HG03108 (cell line): ENCODE data around the gene SYNGR1.
"Not testable (repeated sequence)": the region's sequence is repeated elsewhere in the genome, so short reads cannot be mapped to it uniquely, and the experiment has no call there.

Source experiments
- ATAC-seq: cut with Tn5 transposase; IDR thresholded peaks from one replicate; pipeline ENCODE4 v1.9.1; 2021; ENCODE audit warnings: moderate library complexity; ENCODE audit not compliant: unreplicated experiment

Gene SYNGR1

GRCh38 chr22:39405346-39406085, 55.7 kb downstream of the SYNGR1 start:
- ATAC-seq: no peak

DNA sequence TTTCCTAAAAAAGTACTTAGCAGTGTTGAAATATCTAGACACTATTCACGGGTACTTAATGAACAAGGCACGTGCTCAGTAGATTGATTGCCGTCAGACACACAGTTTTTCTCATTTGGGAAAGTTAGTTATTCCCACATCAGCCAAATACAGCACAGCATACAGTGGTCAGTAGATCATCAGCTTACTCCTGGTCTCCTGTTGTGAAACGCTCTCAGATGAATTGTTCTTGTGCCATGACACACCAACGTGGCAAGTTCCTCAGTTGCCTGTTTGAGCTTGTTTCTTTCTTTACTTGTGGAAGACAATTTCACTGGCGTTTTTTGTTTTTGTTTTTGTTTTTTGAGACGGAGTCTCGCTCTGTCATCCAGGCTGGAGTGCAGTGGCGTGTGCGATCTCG, 58.4 kb downstream of the SYNGR1 start:
- ATAC-seq: no peak

GRCh38 chr22:39408807-39409206, 59.0 kb downstream of the SYNGR1 start:
- no peak for ATAC-seq

- no peak for ATAC-seq
These were observed 59.8 kb downstream of the SYNGR1 start for GRCh38 chr22:39409516-39410029.

DNA sequence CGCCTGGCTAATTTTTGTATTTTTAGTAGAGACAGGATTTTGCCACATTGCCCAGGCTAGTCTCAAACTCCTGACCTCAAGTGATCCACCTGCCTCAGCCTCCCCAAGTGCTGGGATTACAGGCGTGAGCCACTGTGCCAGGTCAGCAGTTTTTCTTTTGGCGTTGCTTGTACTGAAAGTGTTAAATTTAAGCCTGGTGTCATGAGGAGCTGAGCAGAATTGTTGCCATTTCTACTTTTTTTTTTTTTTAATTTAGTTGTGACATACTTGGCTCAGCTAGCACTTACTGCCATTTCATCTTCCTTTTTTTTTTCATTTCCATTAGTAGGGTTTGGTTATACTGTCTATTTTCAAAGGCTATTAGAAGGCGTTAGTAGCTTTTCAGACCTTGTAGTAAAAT, 60.5 kb downstream of the SYNGR1 start:
- no peak for ATAC-seq

- ATAC-seq: not testable (repeated sequence)
These were observed 62.1 kb downstream of the SYNGR1 start for GRCh38 chr22:39411828-39412365.

GRCh38 chr22:39413204-39413603, 63.4 kb downstream of the SYNGR1 start:
- ATAC-seq: not testable (repeated sequence)

DNA sequence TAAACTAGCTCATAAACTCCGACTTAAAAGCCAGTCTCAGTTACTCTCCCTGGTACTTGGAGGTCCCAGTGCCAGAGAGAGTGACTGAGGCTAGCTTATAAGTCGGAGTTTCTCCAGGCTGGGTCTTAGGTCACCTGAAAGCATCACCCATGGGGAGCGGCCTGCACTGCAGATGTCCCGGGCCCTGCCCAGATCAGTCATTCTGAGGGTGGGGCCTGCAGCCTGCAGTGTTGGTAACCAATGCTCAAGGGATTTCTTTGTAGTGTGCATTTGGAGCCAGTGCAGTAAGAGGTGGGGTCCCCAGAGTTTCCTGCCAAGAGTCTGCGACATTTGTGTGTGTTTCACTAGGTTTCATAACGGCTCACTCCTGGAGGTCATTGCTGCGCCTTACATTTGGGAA, 64.6 kb downstream of the SYNGR1 start:
- no peak for ATAC-seq

DNA sequence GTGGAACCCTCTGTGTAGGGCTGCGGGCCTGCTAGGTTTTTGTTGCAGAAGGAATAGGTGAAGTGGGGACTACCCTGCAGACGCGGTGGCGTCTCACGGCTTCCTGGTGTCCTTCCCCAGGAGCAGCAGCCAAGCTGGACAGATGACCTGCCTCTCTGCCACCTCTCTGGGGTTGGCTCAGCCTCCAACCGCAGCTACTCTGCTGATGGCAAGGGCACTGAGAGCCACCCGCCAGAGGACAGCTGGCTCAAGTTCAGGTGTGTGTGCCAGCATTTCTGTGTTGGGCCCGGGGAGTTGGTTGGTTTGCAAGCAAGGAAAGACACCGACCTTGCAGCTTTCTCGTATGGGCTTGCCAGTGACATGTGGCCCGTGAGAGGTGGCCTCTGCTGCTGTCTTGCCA, 65.1 kb downstream of the SYNGR1 start:
- ATAC-seq: no peak

GRCh38 chr22:39415506-39415905, 65.7 kb downstream of the SYNGR1 start:
- no peak for ATAC-seq

DNA sequence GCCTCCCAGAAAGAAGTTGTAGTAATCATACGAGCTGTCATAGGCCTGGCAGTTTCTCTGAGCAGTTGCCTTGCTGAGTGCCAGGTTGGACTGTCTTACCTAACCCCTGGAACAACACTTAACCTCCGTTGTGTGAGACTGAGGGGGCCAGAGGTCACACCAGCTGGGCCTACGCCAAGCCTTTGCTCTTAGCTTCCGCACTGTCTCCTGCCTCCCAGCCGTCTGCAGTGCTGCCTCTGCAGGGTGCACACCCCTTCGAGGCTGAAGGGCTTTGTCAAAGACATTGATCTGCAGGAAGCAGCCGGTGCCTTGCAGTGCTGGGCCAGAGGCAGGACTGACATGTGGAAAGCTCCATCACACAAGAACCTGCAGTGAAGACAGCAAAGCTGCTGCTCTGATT, 66.5 kb downstream of the SYNGR1 start:
- ATAC-seq: no peak

- no peak for ATAC-seq
These were observed 67.8 kb downstream of the SYNGR1 start for GRCh38 chr22:39417641-39418040.

- no peak for ATAC-seq
These were observed 68.9 kb downstream of the SYNGR1 start for GRCh38 chr22:39418696-39419095.

DNA sequence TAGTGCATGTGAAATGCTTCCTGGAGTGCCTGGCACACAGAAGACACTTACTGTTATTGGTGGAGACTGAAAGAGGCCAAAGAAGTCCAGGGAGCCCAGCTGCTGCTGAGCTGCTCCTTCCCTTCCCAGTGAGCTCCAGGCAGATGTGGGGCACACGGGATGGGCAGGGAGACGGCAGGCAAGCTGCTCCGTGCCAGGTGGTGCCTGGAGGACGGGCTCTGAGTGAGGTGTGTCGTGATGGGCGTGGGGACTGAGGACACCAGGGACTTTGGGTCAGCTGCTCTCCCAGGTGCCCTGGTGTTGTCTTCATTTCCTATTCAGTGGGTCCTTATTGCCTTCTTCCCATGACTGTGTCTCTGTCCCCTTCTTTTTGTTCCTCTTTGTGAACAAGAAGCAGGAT, 69.3 kb downstream of the SYNGR1 start:
- ATAC-seq: no peak

DNA sequence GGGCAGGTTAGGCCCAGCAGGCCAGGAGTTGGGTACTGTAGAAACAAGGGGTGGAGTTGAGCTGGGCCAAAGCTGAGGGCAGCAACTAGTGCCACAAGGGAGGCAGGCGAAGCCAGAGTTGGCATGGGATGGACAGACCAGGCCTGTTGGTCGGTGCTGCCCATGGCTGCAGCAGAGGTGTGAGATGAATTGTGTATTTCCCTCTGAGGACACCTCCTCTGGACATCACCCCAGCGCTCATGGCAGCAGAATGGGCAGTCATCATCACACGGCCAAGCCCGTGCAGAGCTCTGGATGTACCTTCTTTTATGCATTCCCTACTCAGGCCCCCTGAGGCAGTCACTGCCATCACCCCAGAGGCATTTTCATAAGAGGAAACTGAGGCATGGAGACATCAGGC, 70.1 kb downstream of the SYNGR1 start:
- no peak for ATAC-seq

DNA sequence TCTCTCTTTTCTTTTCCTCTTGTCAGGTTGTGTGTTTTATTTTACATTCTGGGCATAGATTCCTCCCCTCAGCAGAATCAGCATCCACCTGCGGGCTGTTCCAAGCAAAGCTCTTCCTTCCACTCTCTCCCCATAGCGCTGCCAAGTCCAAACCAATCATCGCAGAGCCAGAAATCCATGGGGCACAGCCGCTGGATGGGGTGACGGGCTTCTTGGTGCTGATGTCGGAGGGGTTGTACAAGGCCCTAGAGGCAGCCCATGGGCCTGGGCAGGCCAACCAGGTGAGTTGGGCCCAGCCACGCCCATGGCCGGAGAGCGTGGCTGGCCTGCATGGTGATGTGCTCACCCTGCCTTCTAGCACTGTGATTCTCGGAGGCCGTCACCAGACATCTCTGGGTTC, 71.9 kb downstream of the SYNGR1 start:
- no peak for ATAC-seq

- ATAC-seq: no peak
These were observed 72.3 kb downstream of the SYNGR1 start for GRCh38 chr22:39422101-39422500.

GRCh38 chr22:39422721-39423120, 72.9 kb downstream of the SYNGR1 start:
- no peak for ATAC-seq

- no peak for ATAC-seq
These were observed 74.2 kb downstream of the SYNGR1 start for GRCh38 chr22:39423976-39424375.

- no peak for ATAC-seq
These were observed 76.7 kb downstream of the SYNGR1 start for GRCh38 chr22:39426380-39427043.

GRCh38 chr22:39427751-39428596, 78.2 kb downstream of the SYNGR1 start:
- ATAC-seq: no peak
